Stimulated activated CD4-positive, alpha-beta T cell treated with anti-CD3 and anti-CD28 coated beads, TNF-alpha, amount 100 ng/mL, for 1 hour (primary cell): ENCODE measurements around the gene PAM.
"Not testable (repeated sequence)": the region's sequence is repeated elsewhere in the genome, so short reads cannot be mapped to it uniquely, and the experiment has no call there.

Experiments
- DNase-seq, 3 donors: peaks; one replicate each; pipeline ENCODE4 v3.0.0-alpha.2; 2020; ENCODE audit warnings: low read depth in 3 of 3, low spot score in 1 of 3

PAM gene

GRCh38 chr5:102750151-102750834 lies 4.8 kb upstream of the PAM start:
- no peak for DNase-seq

- not testable (repeated sequence) for DNase-seq
Observed at GRCh38 chr5:102751903-102752376, 3.2 kb upstream of the PAM start.

GRCh38 chr5:102753889-102754766 lies 977 bp upstream of the PAM start:
- DNase-seq, result no peak

- peak; percentile 27 to 49 (median 45) for DNase-seq
Observed at GRCh38 chr5:102755686-102756371, 724 bp downstream of the PAM start.

- no peak for DNase-seq
Observed at GRCh38 chr5:102758576-102758975, 3.5 kb downstream of the PAM start.

GRCh38 chr5:102759289-102759688 lies 4.2 kb downstream of the PAM start:
- DNase-seq, result no peak

GRCh38 chr5:102759700-102760099 lies 4.6 kb downstream of the PAM start:
- DNase-seq, result no peak

- DNase-seq, result no peak
Observed at GRCh38 chr5:102760815-102761214, 5.7 kb downstream of the PAM start.

GRCh38 chr5:102762095-102762534 lies 7.0 kb downstream of the PAM start:
- no peak for DNase-seq

- DNase-seq, result no peak
Observed at GRCh38 chr5:102762562-102763227, 7.6 kb downstream of the PAM start.

GRCh38 chr5:102763734-102764133 lies 8.6 kb downstream of the PAM start:
- DNase-seq, result no peak

- DNase-seq, result no peak
Observed at GRCh38 chr5:102764381-102765004, 9.4 kb downstream of the PAM start.

GRCh38 chr5:102765350-102765749 lies 10.2 kb downstream of the PAM start:
- DNase-seq, result no peak

GRCh38 chr5:102766295-102767090 lies 11.4 kb downstream of the PAM start:
- no peak for DNase-seq

- DNase-seq, result no peak
Observed at GRCh38 chr5:102767862-102768261, 12.8 kb downstream of the PAM start.

GRCh38 chr5:102770803-102771202 lies 15.7 kb downstream of the PAM start:
- DNase-seq, result no peak

GRCh38 chr5:102771435-102771834 lies 16.3 kb downstream of the PAM start:
- no peak for DNase-seq

- no peak for DNase-seq
Observed at GRCh38 chr5:102772273-102772672, 17.2 kb downstream of the PAM start.

GRCh38 chr5:102773133-102773532 lies 18.0 kb downstream of the PAM start:
- DNase-seq, result no peak

GRCh38 chr5:102775756-102776155 lies 20.7 kb downstream of the PAM start:
- DNase-seq, result not testable (repeated sequence)
